Inferior parietal cortex (tissue), 1 donor: ENCODE data around the gene INPP4A.

Source experiments
- DNase-seq: peaks from one replicate; pipeline ENCODE4 v3.0.0-alpha.2; 2016; ENCODE audit errors: extremely low spot score

The INPP4A gene

DNA sequence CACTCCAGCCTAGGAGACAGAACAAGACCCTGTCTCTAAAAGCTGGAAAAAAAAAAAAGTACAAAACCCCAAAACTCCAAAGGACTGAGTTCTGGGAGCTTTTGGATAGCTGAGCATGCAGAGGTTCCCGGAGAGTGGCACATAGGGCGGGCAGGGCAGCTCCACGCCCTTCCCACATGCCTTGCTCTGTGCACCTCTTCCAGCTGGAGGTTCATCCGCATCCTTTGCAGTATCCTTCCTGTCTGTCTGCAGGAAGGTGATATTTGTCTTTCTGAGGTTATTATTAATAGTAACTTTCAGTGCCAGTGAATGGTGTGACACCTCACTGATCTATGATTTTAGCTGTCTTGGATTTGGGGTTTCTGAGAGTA is 70.2 kb downstream of the INPP4A start:
- DNase-seq = no peak

DNA sequence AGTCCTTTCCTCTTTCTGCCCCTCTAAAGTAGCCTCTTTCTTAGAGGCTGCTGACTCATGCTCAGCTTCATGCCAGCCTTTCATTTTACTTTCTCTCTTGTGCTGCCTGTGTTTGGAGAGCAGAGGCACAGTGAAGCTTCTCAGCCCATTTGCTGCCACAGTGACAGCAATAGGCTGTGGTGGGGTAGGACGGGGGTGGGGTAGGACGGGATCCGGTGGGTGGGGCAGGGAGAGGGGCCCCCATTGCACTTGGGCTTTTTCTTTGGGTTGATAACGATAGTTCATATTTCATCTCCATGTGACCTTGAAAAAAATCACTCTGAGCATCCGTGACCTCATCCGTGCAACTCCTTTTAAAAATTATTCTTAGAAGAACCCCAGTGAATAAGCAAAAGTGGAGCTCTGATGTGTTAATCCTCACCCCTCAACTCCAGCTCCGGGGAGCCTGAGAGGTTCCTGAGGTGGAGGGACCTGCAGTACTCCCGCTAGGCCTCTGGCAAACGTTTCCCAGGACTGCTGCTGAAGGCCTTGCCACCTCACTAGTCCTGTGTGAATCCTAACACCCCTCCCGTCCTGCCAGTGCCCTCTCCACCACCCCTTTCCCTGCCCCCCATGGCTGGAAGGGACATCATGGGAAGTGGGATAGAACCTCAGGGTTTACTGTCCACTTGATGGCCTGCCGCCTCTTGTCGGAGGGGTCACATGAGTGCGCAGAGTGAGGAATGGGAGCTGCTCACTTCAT is 70.8 kb downstream of the INPP4A start:
- no peak for DNase-seq

DNA sequence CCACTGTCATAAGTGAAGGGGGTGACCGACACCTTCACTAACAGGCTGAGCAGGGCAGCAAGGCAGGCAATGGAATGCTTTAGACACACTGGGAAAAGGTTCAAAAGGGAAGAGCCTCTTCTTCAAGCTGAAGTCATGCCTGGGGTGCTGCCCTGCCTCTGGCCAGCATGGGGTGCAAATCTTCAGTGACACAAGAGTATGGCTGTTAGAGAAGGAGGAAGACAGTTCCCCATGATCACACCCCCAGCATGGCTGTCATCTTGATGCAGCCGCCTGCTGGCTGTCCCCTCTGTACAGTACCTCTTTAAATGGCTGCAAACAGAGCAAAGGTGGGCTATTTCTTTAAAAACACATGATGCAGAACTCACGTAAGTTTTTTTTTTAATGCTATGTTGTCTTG is 71.9 kb downstream of the INPP4A start:
- no peak for DNase-seq

DNA sequence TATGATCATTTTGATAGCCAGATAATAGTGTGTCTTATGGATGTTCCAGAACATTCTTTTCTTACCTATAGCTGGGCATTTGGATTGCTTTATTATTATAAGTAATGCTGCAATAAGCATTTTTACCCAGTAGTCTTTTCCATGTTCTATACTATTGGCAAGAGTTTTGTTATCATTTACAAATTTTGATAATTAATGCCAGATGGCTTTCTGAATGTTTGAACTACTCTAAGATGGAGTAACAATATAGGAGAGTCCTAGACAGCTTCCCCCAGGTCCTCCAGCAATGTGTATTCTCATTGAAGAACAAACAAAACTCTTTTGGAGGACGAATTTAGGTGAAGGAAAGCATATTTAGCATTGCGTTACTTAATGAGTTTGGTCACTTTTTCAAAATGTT is 73.0 kb downstream of the INPP4A start:
- no peak for DNase-seq

DNA sequence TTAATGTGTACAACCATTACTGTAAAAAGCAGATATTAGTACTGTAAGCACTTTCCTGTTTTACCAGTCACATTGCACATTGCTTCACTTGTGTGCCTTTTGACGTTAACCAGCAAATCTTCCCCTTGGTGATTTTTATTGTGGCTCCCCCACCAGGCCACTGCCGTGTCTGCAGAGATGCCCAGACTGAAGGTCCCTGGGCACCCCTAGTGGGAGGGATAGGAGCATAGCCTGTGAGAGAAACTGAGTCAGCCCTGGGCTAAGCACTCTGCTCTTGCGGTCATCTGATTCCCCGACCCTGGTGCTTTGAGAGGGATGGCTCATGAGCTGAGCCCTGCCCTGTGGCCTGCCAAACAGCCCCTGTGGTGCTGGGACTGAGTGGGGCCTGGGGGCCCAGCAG is 73.4 kb downstream of the INPP4A start:
- DNase-seq = no peak

DNA sequence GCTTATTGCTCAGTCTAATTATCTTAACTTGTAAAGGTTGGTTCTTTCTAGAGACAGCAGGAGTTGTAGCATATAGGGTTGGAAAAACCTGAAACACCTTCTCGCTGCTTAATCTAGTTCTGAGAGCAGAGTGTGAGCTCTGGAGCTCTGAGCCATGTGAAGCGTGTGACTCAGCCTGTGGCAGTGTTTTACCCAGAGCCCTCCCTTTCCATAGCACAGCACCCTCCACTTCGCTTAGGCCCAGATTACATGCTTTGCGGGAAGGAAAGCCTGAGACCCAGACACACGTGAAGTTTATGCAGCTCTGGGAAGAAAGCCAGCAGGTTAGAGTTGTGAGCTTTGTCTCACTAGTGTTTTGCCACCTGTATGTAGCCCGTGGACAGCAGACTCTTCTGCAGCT is 74.5 kb downstream of the INPP4A start:
- DNase-seq = no peak

DNA sequence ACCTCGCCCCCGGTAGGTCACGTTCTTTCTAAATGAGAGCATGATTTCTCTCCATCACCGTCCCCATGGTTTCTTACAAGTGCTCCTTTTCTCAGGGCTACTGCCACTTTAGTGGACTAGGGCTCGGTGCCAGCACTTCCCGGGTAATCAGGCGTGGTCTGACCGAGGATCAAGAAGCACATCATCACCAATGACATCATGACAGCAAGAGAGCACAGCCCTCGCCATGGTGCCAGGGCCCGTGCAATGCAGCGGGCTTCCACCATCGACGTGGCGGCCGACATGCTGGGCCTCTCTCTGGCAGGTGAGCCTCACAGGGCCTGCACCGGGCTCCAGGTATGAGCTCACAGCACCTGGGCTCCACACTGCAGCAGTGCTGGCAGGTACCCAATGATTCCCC is 75.2 kb downstream of the INPP4A start:
- no peak for DNase-seq

DNA sequence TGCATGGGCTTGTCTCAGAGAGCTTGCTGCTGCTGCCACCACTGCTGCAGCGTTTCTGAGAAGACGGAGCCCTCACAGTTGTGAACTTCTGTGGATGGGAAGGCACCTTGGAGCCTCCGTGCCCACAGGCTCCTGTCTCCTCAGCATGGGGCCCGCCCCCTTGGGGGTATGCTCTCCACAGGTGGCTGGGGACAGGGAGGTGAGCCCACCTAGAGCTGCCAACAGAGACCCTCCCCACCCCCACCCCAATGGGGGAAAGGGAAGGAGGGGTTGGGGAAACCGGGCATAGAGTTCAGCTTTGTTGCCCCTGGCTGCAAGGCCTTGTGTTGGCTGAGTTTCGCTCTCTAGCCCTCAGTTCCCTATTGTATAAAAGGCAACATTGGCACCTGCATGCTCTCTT is 76.1 kb downstream of the INPP4A start:
- DNase-seq = no peak

DNA sequence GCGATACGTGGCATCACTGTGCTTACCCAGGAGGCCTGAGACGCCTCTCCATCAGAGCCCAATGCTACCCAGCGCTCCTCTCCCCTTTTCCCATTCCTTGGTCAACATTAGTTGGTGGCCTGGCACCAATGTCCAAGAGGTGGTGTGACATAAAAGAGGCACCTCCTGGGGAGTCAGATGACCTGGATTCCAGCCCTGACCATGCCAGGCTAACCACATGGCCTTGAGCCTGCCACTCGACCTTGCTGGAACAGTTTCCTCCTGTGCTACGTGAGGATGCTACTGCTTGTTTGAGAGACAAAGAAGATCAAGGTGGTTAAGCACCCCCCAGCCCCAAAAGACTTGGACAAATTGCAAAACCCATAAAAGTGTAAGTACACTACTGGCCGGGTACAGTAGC is 76.6 kb downstream of the INPP4A start:
- DNase-seq = no peak

DNA sequence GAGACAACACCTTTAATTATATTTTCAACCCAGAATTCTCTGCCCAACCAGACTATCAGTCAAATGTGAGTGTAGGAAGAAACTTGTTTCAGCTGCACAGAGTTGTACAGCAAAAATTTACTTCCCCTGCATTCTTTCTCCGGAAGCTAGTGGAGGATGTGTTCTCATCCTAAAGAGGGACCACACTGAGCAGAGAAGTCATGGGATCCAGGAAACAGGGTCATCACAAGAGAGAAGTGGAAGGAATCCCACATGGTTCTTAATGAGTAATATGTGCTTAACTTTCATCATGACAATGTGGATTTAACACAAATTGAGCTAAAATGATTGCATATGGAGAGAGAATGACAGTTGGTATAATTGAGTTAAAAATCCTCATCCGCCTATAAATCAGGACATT is 78.2 kb downstream of the INPP4A start:
- DNase-seq = no peak

DNA sequence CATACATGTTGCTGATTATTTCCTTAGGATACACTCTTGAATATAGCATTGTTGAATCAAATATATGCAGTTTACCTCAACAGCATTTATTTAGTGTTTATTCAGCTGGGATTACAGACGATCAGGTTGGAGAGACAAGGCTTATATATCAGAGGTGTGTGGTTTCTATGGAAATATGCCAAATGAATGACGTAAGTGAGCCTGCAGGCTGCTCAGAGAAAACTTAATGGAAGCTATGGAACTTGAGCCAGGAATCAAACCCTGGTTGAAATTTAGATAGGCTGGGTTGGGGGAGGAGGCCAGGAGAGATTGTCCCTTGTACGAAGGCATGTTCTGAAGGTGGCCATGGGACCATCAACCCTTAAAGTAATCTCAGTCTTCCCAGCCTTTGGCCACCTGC is 79.5 kb downstream of the INPP4A start:
- DNase-seq = no peak

DNA sequence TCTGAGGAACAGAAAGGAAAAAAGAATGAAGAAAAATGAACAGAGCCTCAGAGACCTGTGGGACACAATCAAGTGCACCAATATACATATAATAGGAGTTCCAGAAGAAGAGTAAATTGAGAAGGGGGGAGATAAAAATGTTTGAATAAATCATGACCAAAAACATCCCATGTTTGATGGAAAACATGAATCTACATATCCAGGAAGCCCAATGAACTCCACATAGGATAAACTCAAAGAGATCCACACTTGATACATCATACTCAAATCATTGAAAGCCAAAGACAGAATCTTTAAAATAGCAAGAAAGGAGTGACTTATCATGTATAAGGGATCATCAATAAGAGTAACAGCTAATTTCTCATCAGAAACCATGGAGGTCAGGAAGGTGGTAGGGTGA is 83.7 kb downstream of the INPP4A start:
- no peak for DNase-seq

DNA sequence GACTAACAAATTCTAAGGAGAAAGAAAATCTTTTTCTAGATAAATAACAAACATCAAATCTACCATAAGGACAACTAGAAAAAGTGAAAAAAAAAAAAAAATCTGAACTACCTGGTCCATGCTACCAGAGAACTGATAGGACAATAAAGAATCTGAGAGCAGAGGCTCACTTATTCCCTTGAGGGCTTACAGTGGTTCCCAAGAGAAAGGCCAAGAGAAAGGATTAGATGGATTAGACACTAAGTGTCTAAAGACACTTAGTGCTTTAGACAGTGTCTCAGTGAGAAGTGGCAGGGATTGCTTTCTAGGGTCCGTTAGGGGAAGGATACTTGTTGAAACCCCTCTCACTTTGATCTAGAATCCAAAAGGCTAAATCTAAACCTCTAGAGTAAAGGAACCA is 85.5 kb downstream of the INPP4A start:
- no peak for DNase-seq

DNA sequence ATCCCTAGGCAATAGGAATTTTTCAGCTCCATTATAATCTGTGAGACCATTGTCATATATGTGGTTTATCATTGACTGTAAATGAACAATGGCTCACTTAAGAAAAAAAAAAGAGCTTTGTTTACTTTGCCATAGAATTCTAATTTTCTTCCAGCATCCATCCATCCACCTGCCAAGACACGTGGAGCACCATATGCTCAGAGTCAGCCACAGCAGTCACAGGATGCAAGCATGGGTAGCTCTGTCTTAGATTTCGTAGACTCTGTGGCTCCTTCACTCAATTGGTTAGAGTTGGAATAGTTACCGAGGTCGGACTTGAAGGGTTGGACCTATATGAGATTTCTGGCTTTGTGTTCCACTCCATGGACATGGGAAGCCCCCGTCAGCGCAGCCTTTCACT is 88.1 kb downstream of the INPP4A start:
- DNase-seq = no peak

DNA sequence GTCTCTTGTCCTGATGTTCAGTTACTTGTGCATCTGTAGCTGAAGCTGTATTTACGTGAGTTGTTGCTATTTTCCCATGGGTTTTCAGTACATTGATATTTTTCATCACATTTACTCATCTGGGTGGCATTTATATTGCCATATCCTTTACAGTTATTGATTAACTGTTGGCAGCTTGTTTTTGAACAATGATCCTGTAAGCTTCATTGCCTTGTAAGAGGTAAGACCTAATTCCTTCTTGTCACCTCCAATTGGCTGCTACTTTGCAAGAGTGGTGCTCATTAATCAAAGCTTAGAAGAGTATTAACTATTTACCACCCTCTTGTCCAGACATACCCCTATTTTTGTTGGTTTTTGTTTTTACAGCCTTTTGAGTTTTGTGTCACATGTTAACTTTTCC is 88.9 kb downstream of the INPP4A start:
- DNase-seq = no peak

DNA sequence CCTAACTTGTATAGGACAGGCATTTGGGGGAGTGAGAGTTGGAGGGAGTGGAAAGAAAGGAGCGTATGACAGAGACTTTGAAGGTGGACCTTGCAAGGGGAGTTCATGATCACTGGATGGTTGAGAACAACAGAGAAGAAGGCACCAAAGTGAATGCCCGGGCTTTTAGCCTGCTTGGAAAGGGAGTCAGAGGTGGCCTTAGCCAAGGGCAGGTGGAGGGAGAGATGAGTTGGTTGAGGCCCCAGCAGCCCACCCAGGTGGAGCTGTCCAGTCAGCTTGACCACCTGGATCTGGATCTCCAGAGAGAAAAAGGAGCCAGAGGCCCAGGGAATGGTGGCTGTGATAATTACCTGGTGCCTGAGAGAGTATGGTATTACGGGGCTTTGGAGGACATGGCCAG is 90.1 kb downstream of the INPP4A start:
- DNase-seq = no peak

DNA sequence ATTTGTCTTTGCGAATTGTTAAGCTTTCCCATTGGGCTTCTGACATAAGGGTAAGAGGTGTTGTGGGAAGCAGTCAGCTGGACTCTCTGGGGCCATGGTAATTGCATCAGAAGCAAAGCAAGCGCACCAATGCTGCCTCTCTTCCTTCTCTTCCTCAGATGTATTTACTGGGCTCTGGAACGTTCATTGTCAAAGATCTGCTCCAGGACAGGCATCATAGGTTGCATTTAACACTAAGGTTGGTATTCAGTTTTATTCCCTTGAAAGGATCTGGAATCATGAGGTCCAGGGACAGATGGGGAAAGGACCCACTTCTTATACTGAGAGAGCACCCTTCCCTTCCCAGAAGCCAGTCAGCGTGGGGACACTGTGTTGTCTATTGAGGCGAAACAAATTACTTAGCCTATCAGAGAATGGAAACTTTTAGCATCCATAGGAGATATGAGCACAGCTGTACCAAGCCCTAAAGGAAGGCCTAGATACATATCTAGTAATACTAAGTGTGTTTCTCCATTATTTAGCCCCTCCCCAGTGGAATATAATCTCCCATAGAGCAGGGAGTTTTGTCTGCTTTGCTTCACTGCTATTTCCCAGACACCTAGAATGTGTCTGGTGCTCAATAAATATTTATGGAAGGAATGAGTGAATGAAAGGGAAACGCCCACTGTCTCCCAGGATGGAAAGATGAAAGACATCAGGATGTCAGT is 91.5 kb downstream of the INPP4A start:
- DNase-seq = no peak

DNA sequence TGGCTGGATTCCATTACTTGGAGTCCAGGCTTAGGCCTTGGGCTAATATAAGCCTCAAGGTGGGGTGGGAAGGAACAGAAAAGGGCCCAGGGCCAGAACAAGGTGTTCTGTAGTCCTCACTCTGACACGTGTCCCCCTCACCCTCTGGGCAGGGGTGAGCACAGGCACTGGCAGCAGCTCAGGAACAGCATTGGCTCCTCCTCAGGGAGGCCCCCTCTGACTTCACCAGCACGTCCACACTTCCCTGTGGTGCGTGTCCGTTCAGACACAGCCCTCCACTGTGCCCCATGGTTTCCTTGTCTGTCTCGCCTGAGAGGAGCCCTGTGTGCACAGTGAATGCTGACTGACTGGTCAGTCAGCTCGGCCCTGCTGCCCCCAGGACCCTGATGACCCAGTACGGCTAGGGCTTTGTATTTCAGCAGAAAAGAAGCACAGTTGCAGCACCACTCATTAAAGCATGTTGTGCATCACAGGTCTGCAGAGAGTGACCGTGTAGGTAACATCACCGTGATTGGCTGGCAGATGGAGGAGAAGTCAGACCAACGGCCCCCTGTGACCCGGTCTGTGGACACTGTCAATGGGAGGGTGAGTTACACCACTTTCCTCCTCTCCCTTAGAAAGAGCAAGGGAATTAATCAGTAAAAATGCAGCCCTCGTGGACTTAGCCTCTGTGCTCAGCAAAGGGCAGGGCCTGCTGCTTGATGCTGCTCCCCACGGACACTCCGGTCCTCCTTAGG is 92.9 kb downstream of the INPP4A start:
- no peak for DNase-seq

DNA sequence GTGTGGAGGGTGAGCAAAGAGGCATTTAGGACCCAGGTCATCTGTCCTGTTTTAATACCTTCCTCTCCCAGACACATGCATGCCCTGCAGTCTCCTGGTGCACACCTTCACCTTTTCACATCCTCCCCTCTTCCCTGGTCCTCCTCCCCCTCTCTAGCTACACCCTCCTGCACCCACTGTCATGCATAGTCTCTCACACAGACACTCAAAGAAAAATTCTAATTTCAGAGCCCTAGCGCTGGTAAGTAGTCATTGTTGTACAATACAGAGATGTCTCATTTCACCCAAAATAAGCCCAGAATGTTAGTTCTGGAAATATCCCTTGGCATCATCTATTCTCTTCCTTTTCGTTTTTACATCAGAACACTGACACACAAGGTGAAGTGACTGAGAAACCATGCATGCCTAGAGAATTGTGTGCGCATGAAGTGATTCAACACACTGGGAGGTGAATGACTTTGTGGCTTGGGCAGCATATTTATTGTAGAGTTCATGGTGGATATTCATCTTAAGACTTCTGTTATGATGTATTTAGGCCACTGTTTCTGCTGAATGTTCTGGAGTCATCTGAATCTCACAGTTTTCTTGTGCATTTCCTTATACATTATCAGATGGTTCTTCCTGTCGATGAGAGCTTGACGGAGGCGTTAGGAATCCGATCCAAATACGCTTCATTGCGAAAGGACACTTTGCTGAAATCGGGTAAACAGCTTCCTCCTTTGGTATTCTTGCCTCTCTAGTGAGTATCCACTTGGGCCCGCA is 93.8 kb downstream of the INPP4A start:
- peak; percentile 49 for DNase-seq

DNA sequence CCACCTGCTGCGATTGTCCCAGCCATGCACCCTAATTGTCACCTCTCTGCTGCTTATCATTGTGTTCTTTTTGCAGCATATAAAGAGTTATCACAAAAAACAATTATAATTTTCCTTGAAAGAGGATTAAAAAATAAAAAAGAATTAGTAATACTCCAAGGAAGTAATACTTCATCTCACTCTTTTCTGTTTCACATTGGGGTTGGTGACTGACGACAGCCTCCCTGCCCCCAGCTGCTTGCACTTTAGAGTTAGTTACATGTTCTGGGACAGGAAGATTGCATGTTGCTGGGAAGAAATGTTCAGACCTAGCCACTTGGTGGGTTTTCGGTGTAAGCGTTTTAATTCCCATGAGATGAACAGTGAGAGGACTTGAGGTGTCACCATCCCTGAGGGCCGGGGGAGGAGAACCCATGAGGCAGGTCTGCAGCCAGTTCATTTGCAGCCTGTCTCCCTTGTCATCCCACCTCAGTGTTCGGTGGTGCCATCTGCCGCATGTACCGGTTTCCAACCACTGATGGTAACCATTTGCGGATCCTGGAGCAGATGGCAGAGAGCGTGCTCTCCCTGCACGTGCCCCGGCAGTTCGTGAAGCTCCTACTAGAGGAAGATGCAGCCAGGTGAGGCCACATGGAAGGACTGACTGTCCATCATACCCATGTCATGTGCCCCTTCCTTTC is 94.5 kb downstream of the INPP4A start:
- DNase-seq = no peak

DNA sequence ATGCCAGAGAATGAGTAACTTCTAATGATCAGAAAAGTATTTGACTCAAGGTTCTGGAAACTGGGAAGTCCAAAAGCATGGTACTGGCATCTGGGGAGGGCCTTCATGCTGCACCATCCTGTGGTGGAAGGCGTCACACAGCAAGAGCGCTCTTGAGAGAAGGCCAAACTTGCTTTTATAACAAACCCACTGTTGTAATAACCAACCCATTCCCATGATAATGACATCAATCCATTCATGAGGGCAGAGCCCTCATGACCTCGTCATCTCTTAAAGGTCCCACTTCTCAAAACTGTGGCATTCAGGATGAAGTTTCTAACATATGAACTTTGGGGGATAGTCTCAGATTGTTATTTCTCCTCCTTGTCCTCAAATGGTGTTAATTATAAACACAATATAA is 95.9 kb downstream of the INPP4A start:
- no peak for DNase-seq

DNA sequence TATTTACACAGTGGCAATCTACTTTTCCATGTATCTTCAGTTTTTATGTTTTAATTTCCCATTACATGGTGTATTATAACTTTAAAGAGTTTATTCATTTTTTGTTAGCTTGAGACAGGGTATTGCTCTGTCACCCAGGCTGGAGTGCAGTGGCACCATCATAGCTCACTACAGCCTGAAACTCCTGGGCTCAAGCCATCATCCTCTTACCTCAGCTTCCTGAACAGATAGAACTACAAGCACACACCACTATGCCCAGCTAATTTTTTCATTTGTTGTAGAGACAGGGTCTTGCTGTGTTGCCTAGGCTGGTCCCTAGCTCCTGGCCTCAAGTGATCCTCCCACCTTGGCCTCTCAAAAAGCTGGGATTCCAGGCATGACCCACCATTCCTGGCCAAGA is 96.8 kb downstream of the INPP4A start:
- DNase-seq = no peak
